NB4 (cell line): ENCODE results near the gene COQ2.

ENCODE experiments used
- DNase-seq: peaks from one replicate; pipeline ENCODE4 v3.0.0; 2010; ENCODE audit warnings: low read depth
- H3K4me3 ChIP-seq: one replicate; pipeline ENCODE4 v1.5.1; 2011; ENCODE audit warnings: mild to moderate bottlenecking, low read depth, low read length, moderate library complexity
- CTCF ChIP-seq: IDR thresholded peaks from one replicate; pipeline ENCODE4 v1.5.1; 2012; ENCODE audit warnings: low read depth, low read length
- MAX ChIP-seq: IDR thresholded peaks from 2 replicates; pipeline ENCODE4 v1.6.1; 2011; ENCODE audit warnings: low read depth, low read length
- MYC ChIP-seq: IDR thresholded peaks from 2 replicates; pipeline ENCODE4 v1.6.1; 2011; ENCODE audit warnings: low read depth, low read length
- POLR2A ChIP-seq: IDR thresholded peaks from 2 replicates; pipeline ENCODE4 v1.6.1; 2011; ENCODE audit warnings: mild to moderate bottlenecking; ENCODE audit not compliant: insufficient read length; ENCODE audit errors: extremely low read depth

The COQ2 gene

GRCh38 chr4:83255584-83255983 is 29.0 kb downstream of the COQ2 start:
- no peak for DNase-seq
- no peak overlapping the region for H3K4me3 ChIP-seq
- no peak for TF ChIP-seq MAX
- TF ChIP-seq POLR2A = no peak
- TF ChIP-seq CTCF = no peak
- TF ChIP-seq MYC = no peak

- H3K4me3 ChIP-seq = no peak overlapping the region
- DNase-seq = peak; percentile 87
- peak; percentile 89 for TF ChIP-seq CTCF
- TF ChIP-seq MYC = no peak; the same call in 1 of the 2 replicates
These were observed 31.7 kb downstream of the COQ2 start for GRCh38 chr4:83252782-83253405.

GRCh38 chr4:83251447-83251830 is 33.2 kb downstream of the COQ2 start:
- H3K4me3 ChIP-seq = no peak overlapping the region
- DNase-seq = no peak
- no peak for TF ChIP-seq MYC
- TF ChIP-seq MAX = no peak
- TF ChIP-seq POLR2A = no peak
- no peak for TF ChIP-seq CTCF

GRCh38 chr4:83250687-83251446 is 33.7 kb downstream of the COQ2 start:
- TF ChIP-seq POLR2A (no peak), MYC (no peak), CTCF (no peak), MAX (no peak)
- peak; percentile 32 for DNase-seq
- H3K4me3 ChIP-seq = no peak overlapping the region

GRCh38 chr4:83248486-83248885 is 36.1 kb downstream of the COQ2 start:
- TF ChIP-seq POLR2A (no peak), CTCF (no peak), MYC (no peak), MAX (no peak)
- no peak overlapping the region for H3K4me3 ChIP-seq
- no peak for DNase-seq
